Measurements from ENCODE around the gene PRICKLE3.

GRCh38 chrX:49198540-49199314 lies 12.6 kb upstream of the PRICKLE3 start:
- TF ChIP-seq CTCF (conservative IDR thresholded peaks at IDR 0.05; ENCODE audit: low read length) (no peak), EZH2phosphoT487 (IDR thresholded peaks at IDR 0.05; ENCODE audit: borderline replicate concordance, low read depth, low read length) (no peak)
